ENCODE measurements around the gene SLAIN2.

GRCh38 chr4:48339642-48340041, 1.7 kb upstream of the SLAIN2 start:
- no peak for TF ChIP-seq POLR2A (IDR thresholded peaks at IDR 0.05; ENCODE audit: low read depth, low read length)
- no peak for TF ChIP-seq CTCF (conservative IDR thresholded peaks at IDR 0.05; ENCODE audit: low read depth, low read length)
- TF ChIP-seq MAZ (IDR thresholded peaks at IDR 0.05; ENCODE audit: borderline replicate concordance, low read depth, low read length): no peak
- no peak for TF ChIP-seq FOS (IDR thresholded peaks at IDR 0.05; ENCODE audit: low read depth, low read length)
- TF ChIP-seq MAFK (IDR thresholded peaks at IDR 0.05; ENCODE audit: low read depth, low read length): no peak
- no peak for TF ChIP-seq CEBPB (IDR thresholded peaks at IDR 0.05; ENCODE audit: low read depth, low read length)
- no peak for TF ChIP-seq BHLHE40 (IDR thresholded peaks at IDR 0.05; ENCODE audit: low read depth, low read length)
- no peak for TF ChIP-seq MXI1 (IDR thresholded peaks at IDR 0.05; ENCODE audit: borderline replicate concordance, low read depth, low read length)
- TF ChIP-seq RAD21 (IDR thresholded peaks at IDR 0.05; ENCODE audit: low read length): no peak
- no peak for TF ChIP-seq SMC3 (IDR thresholded peaks at IDR 0.05; ENCODE audit: low read depth, low read length)
- TF ChIP-seq RCOR1 (IDR thresholded peaks at IDR 0.05; ENCODE audit: insufficient replicate concordance, low read length): no peak
- TF ChIP-seq USF2 (IDR thresholded peaks at IDR 0.05; ENCODE audit: low read depth, low read length): no peak
